ENCODE results near the gene OGFOD3. TPM values are rescaled to one million over a fixed set of nuclear protein-coding genes. Genes with fewer than 3 reads are reported as not detected.
A peak's percentile ranks its signal among the peaks of the same experiment; 100 is the strongest.

OGFOD3 gene
- total RNA-seq, 4 donors from 2014 or later = 25.8 to 72.1 (median 27.7) TPM

DNA sequence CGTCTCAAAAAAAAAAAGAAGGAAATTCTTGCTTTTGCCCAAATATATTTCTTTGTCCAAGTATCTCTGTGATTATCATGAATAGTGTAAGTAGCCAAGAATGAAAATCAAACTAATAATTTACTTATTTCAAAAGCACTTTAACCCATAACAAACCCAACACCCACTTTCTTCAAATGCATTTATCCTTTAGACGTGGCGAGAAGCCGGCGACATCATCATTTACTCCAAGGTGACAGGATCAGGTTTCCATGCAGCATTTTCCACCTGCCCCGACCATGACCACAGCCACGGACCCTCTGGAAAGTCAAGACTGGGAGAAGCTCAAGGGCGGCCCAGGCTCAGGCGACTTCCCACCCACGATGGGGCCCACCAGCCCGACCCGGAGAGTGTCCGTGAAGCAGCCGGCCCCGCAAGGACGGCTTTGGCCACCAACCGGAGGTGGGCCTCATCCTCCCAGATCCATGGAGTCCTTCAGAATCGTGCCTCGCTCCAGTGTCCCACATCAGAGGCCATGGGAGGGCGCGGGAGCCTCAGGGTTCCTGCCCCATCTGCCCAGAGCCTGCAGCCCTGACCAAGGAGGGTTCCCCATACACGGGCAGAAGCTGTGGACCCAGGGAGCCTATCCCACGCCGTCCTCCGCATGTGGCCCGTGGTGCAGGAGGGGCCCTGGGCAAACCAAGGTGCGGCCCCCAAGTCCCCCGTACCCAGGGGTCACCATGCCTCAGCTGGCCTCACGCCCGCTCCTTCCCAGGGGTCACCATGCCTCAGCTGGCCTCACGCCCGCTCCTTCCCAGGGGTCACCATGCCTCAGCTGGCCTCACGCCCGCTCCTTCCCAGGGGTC lies 28.1 kb downstream of the OGFOD3 start:
- intact Hi-C loops (cut with DNase I; ENCODE audit: low total_unique reads) (no loop called here), in situ Hi-C loops (cut with MboI; ENCODE audit: low sequenced_read_pairs in 4 of 4) (no loop called here)
- Histone ChIP-seq H3K36me3 (peaks cover 0 to 17% of the 10 kb centered on the region in 2 donors), H3K9me3 (no peaks in the 10 kb centered on the region), H3K27me3 (peaks cover 4 to 10% (median 9%) of the 10 kb centered on the region in 3 donors), H3K27ac (no peak overlapping the region), H3K4me3 (no peak overlapping the region), H3K4me1 (peaks cover 2 to 4% of the 10 kb centered on the region in 2 donors)
- no peak for ATAC-seq
- DNase-seq = no peak
- TF ChIP-seq POLR2A (IDR thresholded peaks at IDR 0.05) = no peak
- TF ChIP-seq, protein P1, sequence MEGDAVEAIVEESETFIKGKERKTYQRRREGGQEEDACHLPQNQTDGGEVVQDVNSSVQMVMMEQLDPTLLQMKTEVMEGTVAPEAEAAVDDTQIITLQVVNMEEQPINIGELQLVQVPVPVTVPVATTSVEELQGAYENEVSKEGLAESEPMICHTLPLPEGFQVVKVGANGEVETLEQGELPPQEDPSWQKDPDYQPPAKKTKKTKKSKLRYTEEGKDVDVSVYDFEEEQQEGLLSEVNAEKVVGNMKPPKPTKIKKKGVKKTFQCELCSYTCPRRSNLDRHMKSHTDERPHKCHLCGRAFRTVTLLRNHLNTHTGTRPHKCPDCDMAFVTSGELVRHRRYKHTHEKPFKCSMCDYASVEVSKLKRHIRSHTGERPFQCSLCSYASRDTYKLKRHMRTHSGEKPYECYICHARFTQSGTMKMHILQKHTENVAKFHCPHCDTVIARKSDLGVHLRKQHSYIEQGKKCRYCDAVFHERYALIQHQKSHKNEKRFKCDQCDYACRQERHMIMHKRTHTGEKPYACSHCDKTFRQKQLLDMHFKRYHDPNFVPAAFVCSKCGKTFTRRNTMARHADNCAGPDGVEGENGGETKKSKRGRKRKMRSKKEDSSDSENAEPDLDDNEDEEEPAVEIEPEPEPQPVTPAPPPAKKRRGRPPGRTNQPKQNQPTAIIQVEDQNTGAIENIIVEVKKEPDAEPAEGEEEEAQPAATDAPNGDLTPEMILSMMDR (IDR thresholded peaks at IDR 0.05 in 4 of 5, conservative IDR thresholded peaks at IDR 0.05 in 1 of 5) = no peak

DNA sequence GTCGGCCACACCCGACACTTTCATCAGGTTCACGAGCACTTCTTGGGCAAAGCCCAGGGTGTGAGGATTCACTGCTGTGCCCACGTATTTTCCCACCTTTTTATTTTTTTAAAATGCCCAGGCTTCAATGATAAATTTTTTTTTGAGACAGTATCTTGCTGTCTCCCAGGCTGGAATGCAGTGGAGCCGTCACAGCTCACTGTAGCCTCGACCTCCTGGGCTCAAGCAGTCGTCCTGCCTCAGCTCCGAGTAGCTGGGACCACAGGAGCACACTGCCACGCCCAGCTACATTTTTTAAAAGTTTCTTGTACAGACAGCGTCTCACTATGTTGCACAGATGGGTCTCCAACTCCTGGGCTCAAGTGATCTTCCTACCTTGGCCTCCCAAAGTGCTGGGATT lies 29.0 kb downstream of the OGFOD3 start:
- Histone ChIP-seq H3K4me3 (no peak overlapping the region), H3K27me3 (peaks cover 6 to 12% (median 10%) of the 10 kb centered on the region in 3 donors), H3K9me3 (no peaks in the 10 kb centered on the region), H3K4me1 (peaks cover 11 to 13% of the 10 kb centered on the region in 2 donors), H3K36me3 (peaks cover 0 to 17% of the 10 kb centered on the region in 2 donors), H3K27ac (no peak overlapping the region)
- ATAC-seq (no peak), DNase-seq (no peak)
- in situ Hi-C loops (cut with MboI; ENCODE audit: low sequenced_read_pairs in 4 of 4) (no loop called here), intact Hi-C loops (cut with DNase I; ENCODE audit: low total_unique reads) (no loop called here)
- TF ChIP-seq, protein P1 (IDR thresholded peaks at IDR 0.05 in 4 of 5, conservative IDR thresholded peaks at IDR 0.05 in 1 of 5) = no peak
- TF ChIP-seq POLR2A (IDR thresholded peaks at IDR 0.05) = no peak

DNA sequence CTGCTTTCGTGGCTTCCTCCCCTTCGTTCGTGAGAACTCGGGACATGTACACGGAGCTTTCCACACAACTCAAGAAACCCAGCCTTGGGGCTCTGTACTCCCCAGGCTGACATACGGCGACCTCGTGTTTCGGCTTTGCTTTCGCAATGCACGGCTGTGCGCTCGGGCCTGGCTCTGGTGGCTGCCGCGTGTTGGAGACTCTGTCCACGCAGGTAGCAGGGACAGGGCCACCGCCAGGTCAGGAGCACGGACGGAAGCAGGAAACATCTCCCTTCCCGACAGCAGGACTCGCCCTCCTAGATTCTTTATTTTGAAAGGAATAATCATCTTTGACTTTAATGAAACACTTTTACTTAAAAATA lies 29.5 kb downstream of the OGFOD3 start:
- H3K36me3 ChIP-seq = peaks cover 0 to 17% of the 10 kb centered on the region in 2 donors

DNA sequence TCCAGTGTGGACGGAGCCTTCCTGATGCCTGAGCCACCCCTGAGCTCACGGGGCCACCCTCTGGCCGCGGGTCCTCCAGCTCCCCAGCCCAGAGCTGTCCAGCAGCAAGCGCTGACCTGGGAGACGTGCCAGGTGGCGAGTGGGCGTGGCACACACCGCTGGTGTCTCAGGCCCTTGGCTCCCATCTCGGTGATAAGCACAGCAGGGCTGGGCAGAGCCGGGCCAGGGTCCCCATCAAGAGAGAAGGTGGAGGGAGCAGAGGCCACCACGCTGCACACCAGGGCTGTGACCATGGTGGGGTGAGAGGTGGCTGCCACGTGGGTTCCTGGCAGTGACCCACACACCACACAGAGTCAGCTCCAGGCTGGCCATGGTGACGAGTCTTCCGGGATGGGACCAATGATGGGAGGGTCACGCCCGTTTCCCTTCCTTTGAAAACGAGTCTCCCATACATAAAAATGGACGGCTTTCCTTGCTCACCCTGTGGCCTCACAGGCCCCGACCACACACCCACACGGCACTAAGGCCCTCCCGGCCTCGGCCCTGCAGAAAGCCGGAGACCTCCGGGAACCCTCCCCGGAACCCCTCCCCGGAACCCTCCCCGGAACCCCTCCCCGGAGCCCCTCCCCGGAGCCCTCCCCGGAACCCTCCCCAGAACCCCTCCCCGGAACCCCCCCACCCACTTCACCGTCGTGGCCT lies 30.0 kb downstream of the OGFOD3 start:
- Histone ChIP-seq H3K27me3 (peaks cover 12 to 16% (median 16%) of the 10 kb centered on the region in 3 donors), H3K9me3 (no peaks in the 10 kb centered on the region), H3K4me1 (peaks cover 15 to 23% of the 10 kb centered on the region in 2 donors), H3K36me3 (peaks cover 0 to 17% of the 10 kb centered on the region in 2 donors), H3K4me3 (no peak overlapping the region), H3K27ac (no peak overlapping the region)
- DNase-seq = peak in 1 of 2 donors; percentile 56
- ATAC-seq = peak in 1 of 2 donors; percentile 15
- in situ Hi-C loops (cut with MboI; ENCODE audit: low sequenced_read_pairs in 4 of 4) (no loop called here), intact Hi-C loops (cut with DNase I; ENCODE audit: low total_unique reads) (no loop called here)
- TF ChIP-seq POLR2A (IDR thresholded peaks at IDR 0.05) = no peak
- TF ChIP-seq, protein P1 (IDR thresholded peaks at IDR 0.05 in 4 of 5, conservative IDR thresholded peaks at IDR 0.05 in 1 of 5) = no peak

More for the DNA sequence above, 29.5 kb downstream of the OGFOD3 start:
- Histone ChIP-seq H3K27me3 (peaks cover 10 to 12% (median 10%) of the 10 kb centered on the region in 3 donors), H3K4me3 (no peak overlapping the region), H3K27ac (no peak overlapping the region), H3K4me1 (peaks cover 15 to 18% of the 10 kb centered on the region in 2 donors), H3K9me3 (no peaks in the 10 kb centered on the region)
- intact Hi-C loops (cut with DNase I; ENCODE audit: low total_unique reads) (no loop called here), in situ Hi-C loops (cut with MboI; ENCODE audit: low sequenced_read_pairs in 4 of 4) (no loop called here)
- ATAC-seq (no peak), DNase-seq (no peak)
- TF ChIP-seq POLR2A (IDR thresholded peaks at IDR 0.05) = no peak
- TF ChIP-seq, protein P1 (IDR thresholded peaks at IDR 0.05 in 4 of 5, conservative IDR thresholded peaks at IDR 0.05 in 1 of 5) = no peak

All from gastrocnemius medialis (tissue), 4 donors.